HT1080 (cell line): ENCODE measurements around the gene ZFYVE16. TPM values are rescaled to one million over a fixed set of nuclear protein-coding genes. Genes with fewer than 3 reads are reported as not detected.
A peak's percentile ranks its signal among the peaks of the same experiment; 100 is the strongest.
"Not testable (repeated sequence)": the region's sequence is repeated elsewhere in the genome, so short reads cannot be mapped to it uniquely, and the experiment has no call there.

Experiments used
- DNase-seq: peaks from one replicate; pipeline ENCODE4 v3.0.0-alpha.2; 2015; ENCODE audit warnings: low read depth
- total RNA-seq: library from RNA; depleted of rRNA; stranded (reverse); fragments of >200 nt; shearing (Covaris generic); gene quantifications from 2 replicates; pipeline ENCODE4 v1.2.3, GENCODE V29; 2014

ZFYVE16 gene
- total RNA-seq, 1 experiment from 2014 or later = 10.3 TPM

DNA sequence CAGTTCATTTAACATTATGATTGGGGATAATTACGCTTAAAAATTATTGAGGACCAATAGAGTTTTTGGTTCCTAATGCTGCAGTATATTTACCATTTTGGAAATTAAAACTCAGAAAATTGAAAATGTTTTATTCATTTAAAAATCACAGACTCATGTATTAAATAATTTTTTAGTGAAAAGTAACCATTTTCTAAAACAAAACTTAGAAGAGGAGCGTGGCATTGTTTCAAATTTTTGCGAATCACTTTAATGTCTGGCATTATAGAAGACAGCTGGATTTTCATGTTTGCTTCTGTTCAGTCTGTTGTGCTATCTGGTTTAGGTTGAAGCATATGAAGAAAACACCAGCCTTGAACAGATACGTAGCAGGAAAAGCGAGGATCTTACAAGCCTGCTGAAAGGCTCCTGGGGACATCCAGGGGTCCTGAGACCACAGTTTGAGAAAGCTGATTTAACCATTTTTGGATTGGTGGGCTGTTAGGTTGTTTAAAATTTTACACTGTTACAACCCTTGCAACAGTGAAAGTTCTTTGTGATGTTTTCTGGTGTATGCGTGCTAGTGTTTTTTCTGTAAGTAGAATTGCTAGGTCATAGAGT is 1.6 kb downstream of the ZFYVE16 start:
- no peak for DNase-seq

DNA sequence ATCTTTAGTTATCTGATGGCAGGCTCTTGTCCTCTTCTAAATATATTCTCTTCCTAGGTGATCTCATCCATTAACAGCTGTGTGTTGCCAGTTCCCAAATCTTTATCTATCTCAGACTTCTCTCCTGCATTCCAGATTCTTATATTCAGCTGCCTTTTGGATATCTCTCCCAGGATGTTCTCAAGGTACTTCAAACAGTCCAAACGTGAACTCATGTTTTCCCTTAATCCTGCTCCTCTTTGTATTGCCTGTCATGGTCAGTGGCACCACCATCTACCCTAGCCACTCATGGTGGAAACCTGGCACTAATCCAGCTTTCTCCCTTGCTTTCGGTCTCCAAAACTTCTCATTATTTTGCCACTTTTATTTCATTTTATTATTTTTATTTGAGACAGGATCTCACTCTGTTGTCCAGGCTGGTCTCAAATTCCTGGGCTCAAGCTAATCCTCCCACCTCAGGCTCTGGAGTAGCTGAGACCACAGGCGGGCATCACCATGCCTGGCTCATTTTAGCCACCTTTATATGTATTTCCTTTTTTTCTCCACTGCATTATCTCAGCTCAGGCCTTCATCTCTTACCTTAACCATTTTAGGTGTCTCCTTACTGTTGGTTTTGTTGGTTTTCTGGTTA is 3.8 kb downstream of the ZFYVE16 start:
- no peak for DNase-seq

GRCh38 chr5:80414113-80414512 is 6.2 kb downstream of the ZFYVE16 start:
- DNase-seq = no peak

DNA sequence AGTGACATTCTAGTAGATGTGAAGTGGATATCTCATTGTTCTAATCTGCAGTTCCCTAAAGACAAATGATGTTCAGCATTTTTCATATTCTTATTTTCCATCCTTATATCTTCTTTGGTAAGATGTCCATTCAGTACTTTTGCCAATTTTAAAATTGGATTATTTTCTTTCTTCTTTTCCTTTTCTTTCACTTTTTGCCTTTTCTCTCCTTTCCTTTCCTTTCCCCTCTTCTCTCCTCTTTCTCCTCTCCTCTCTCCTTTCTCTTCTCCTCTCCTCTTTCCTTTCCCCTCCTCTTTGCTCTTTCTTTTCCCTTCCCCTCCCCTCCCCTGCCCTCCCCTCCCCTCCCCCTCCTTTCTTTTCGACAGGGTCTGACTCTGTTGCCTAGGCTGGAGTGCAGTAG is 10.1 kb downstream of the ZFYVE16 start:
- DNase-seq = no peak

DNA sequence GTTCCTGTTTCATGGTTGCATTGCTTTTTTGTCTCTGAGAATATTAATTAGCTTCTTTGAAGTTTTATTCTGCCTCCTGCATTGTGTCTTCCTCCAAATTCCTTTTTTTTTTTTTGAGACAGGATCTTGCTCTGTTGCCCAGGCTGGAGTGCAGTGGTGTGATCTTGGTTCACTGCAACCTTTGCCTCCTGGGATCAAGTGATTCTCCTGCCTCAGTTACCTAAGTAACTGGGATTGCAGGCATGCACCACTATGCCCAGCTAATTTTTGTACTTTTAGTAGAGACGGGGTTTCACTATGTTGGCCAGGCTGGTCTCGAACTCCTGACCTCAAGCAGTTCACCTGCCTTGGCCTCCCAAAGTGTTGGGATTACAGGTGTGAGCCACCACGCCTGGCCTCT is 16.5 kb downstream of the ZFYVE16 start:
- DNase-seq = not testable (repeated sequence)

DNA sequence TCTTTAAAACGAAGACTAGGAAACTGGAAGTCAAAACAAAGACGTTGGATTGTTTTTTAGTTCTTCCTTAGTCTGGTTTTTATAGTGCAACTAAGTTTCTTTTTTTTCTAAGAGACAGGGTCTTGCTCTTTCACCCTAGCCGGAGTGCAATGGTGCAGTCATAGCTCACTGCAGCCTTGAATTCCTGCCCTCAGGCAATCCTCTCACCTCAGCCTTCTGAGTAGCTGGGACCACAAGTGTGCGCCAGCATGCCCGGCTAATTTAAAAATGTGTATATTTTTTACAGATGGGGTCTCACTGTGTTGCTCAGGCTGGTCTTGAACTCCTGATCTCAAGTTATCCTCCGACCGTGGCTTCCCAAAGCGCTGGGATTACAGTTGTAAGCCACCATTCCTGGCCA is 27.6 kb downstream of the ZFYVE16 start:
- no peak for DNase-seq

DNA sequence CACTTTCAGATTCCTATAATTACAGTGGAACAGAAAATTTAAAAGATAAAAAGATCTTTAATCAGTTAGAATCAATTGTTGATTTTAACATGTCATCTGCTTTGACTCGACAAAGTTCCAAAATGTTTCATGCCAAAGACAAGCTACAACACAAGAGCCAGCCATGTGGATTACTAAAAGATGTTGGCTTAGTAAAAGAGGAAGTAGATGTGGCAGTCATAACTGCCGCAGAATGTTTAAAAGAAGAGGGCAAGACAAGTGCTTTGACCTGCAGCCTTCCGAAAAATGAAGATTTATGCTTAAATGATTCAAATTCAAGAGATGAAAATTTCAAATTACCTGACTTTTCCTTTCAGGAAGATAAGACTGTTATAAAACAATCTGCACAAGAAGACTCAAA is 29.5 kb downstream of the ZFYVE16 start:
- no peak for DNase-seq

GRCh38 chr5:80438739-80439138 is 30.9 kb downstream of the ZFYVE16 start:
- no peak for DNase-seq

GRCh38 chr5:80439213-80439612 is 31.3 kb downstream of the ZFYVE16 start:
- no peak for DNase-seq

DNA sequence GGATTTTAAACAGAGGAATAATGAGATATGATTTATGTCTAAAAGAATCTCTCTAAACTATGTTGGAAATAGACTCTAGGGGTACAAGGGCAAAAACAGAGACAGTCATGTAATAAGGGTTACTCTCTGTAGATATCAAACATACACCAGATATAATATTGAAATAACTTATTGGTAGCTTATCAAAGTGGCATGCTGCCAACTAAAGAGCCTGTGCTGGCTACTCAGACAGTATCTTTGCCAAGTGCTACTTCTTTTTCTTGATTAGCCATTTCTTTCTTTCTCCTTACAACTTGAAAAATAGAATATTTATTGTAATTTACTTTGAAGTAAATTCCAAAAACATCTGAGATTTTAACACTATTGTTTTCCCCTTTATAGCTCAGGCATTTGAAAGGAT is 34.9 kb downstream of the ZFYVE16 start:
- no peak for DNase-seq

GRCh38 chr5:80453366-80453765 is 45.5 kb downstream of the ZFYVE16 start:
- DNase-seq = no peak

DNA sequence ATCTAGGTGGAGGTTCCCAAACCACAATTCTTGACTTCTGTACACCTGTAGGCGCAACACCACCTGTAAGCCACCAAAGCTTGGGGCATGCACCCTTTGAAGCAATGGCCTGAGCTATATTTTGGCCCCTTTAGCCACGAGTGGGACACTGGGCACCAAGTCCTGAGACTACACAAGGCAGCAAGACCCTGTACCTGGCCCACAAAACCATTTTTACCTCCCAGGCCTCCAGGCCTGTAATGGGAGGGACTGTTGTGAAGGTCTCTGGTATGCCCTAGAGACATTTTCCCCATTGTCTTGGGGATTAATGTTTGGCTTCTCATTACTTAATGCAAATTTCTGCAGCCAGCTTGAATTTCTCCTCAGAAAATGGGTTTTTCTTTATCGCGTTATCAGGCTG is 55.4 kb downstream of the ZFYVE16 start:
- no peak for DNase-seq

- no peak for DNase-seq
Observed at GRCh38 chr5:80466669-80467485, 59.0 kb downstream of the ZFYVE16 start.

GRCh38 chr5:80468131-80468530 is 60.3 kb downstream of the ZFYVE16 start:
- no peak for DNase-seq

DNA sequence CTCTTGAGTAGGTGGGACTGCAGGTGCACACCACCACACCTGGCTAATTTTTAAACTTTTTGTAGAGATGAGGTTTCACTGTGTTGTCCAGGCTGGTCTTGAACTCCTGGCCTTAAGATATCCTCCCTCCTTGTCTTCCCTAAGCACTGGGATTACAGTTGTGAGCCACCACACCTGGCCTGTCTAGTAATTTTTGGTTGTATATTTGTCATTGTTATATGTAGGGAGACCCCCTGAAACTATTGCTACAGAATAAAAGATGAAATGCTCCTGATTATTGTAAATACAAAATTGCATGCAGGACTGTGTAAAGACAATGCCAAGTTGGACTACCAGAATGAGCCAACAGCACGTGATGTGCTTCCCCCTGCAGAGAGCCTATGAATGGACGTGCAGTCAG is 62.8 kb downstream of the ZFYVE16 start:
- DNase-seq = not testable (repeated sequence)

- DNase-seq = no peak
Observed at GRCh38 chr5:80474929-80475328, 67.1 kb downstream of the ZFYVE16 start.

DNA sequence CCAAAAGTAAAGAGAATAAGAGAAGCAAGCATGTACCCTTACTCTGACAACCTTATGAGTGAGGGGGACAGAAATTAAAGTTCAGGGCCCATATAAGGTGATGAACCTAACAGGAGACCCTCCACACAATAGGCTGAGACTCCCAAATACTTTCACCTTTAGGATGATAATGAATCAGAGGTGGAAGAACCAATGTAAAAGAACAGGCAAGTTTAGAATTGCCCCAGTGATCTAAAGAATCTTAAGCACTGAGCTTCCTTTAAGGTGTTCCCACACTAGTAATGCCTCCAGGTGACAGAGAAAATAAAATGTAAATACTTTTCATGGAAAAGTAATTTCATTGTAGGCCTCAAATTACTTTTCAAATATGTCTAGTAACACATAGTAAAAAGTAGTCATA is 71.8 kb downstream of the ZFYVE16 start:
- DNase-seq = no peak

- DNase-seq = no peak
Observed at GRCh38 chr5:80480354-80480753, 72.5 kb downstream of the ZFYVE16 start.

- DNase-seq = peak; percentile 52
Observed at GRCh38 chr5:80481019-80481893, 73.4 kb downstream of the ZFYVE16 start.

- DNase-seq = no peak
Observed at GRCh38 chr5:80482578-80482977, 74.7 kb downstream of the ZFYVE16 start.

GRCh38 chr5:80483636-80484232 is 75.9 kb downstream of the ZFYVE16 start:
- DNase-seq = no peak
